T-helper 2 cell treated with Interferon-gamma antibody and Interleukin-4, amounts not matched to agents 5 μg/mL and 100 μg/mL, for 36 hours (primary cell): ENCODE measurements around the gene ZNF688.
"Not testable (repeated sequence)": the region's sequence is repeated elsewhere in the genome, so short reads cannot be mapped to it uniquely, and the experiment has no call there.

ENCODE experiments used
- DNase-seq: peaks from one replicate; pipeline ENCODE4 v3.0.0; 2021; ENCODE audit warnings: low spot score
- H3K27ac Mint-ChIP-seq: one replicate; pipeline ENCODE4 v1.8.0; 2021; ENCODE audit warnings: mild to moderate bottlenecking, mixed read lengths
- H3K27me3 Mint-ChIP-seq: one replicate; pipeline ENCODE4 v1.8.0; 2021; ENCODE audit warnings: low read depth, mixed read lengths
- H3K36me3 Mint-ChIP-seq: one replicate; pipeline ENCODE4 v1.8.0; 2021; ENCODE audit warnings: low read depth, mixed read lengths
- H3K4me1 Mint-ChIP-seq: one replicate; pipeline ENCODE4 v1.8.0; 2021; ENCODE audit warnings: low read depth, mixed read lengths
- H3K4me3 Mint-ChIP-seq: one replicate; pipeline ENCODE4 v1.8.0; 2022; ENCODE audit warnings: mild to moderate bottlenecking, moderate library complexity, mixed read lengths
- H3K9me3 Mint-ChIP-seq: one replicate; pipeline ENCODE4 v1.8.0; 2021; ENCODE audit warnings: mixed read lengths

ZNF688 gene

GRCh38 chr16:30539000-30539964, 32.2 kb downstream of the ZNF688 start:
- peaks cover 18% of the 10 kb centered on the region for H3K4me1 Mint-ChIP-seq
- no peaks in the 10 kb centered on the region for H3K9me3 Mint-ChIP-seq
- H3K36me3 Mint-ChIP-seq: peaks cover 10% of the 10 kb centered on the region
- DNase-seq: no peak
- no peaks in the 10 kb centered on the region for H3K27me3 Mint-ChIP-seq
- H3K4me3 Mint-ChIP-seq: no peak overlapping the region
- no peak overlapping the region for H3K27ac Mint-ChIP-seq

DNA sequence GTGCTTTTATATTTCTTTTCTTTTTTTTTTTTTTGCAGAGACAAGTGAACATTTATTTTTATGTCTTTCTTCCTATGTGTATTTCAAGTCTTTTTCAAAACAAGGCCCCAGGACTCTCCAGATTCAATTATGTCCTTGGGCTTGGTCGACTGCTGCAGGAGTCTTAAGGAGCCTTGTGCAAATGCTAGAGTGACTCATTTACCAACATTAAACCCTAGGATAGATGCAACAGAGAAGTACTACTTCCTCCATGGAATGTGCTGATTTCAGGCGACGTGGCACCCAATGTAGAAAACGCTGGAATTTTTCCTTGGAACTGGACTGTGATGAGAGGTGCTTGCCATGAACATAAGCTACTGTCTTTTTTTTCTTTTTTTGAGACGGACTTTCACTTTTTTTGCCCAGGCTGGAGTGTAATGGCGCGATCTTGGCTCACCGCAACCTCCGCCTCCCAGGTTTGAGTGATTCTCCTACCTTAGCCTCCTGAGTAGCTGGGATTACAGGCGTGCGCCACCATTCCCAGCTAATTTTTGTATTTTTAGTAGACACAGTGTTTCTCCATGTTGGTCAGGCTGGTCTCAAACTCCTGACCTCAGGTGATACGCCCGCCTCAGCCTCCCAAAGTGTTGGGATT, 35.0 kb downstream of the ZNF688 start:
- not testable (repeated sequence) for H3K9me3 Mint-ChIP-seq, DNase-seq, H3K27me3 Mint-ChIP-seq
- peaks cover 15% of the 10 kb centered on the region for H3K36me3 Mint-ChIP-seq
- H3K27ac Mint-ChIP-seq: peak overlapping the region; percentile 98
- peak overlapping the region; percentile 96 for H3K4me3 Mint-ChIP-seq
- peaks cover 27% of the 10 kb centered on the region for H3K4me1 Mint-ChIP-seq

DNA sequence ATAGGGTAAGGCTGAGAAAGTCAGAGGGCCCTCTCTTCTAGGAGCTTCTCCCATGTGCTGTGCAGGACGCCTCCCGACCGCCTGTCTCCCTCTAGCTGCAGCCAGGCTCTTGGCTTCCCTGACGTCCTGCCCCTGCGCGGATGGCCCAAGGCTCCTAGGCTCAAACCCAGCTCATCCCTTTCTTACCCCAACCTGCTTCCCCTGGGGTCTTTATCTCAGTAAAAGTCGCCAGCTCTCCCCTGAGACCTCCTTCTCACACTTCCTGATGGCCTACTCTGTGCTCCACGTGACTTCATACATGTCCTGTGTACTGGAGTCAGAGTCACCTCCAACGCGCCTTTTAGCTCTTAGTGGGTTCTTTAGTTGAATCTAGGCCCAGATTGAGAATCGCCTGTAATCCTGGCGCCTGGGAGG, 35.7 kb downstream of the ZNF688 start:
- H3K4me3 Mint-ChIP-seq: peak overlapping the region; percentile 96
- H3K27ac Mint-ChIP-seq: peak overlapping the region; percentile 98
- H3K9me3 Mint-ChIP-seq: no peaks in the 10 kb centered on the region
- no peaks in the 10 kb centered on the region for H3K27me3 Mint-ChIP-seq
- peak; percentile 70 for DNase-seq
- H3K36me3 Mint-ChIP-seq: peaks cover 15% of the 10 kb centered on the region
- H3K4me1 Mint-ChIP-seq: peaks cover 30% of the 10 kb centered on the region

DNA sequence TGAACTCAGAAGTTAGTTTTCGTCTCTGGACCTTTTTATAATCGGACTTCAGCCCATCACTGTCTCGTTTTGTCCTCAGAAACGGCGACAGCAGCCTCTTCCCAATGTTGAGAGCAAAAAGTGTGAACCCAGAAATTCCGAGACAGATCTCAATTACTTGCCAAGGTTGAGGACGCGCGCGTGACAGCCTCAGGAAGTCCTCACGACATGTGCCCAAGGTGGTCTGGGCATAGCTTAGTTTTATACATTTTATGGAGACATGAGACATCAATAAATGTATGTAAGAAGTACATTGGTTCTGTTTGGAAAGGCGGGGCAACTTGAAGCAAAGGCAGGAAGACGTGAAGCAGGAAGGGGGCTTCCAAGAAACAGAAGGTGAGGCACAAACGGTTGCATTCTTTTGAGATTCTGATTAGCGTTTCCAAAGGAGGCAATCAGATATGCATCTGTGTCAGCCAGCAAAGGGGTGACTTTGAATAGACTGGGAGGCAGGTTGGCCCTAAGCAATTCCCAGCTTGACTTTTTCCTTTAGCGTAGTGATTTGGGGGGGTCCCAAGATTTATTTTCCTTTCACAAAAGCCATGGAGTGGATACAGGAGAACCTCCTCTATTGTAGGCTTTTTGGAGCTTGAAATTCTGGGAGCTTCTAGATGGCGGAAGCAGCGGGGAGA, 36.3 kb downstream of the ZNF688 start:
- peak overlapping the region; percentile 98 for H3K27ac Mint-ChIP-seq
- peaks cover 17% of the 10 kb centered on the region for H3K36me3 Mint-ChIP-seq
- DNase-seq: no peak
- H3K4me1 Mint-ChIP-seq: peaks cover 32% of the 10 kb centered on the region
- H3K4me3 Mint-ChIP-seq: peak overlapping the region; percentile 96
- no peaks in the 10 kb centered on the region for H3K27me3 Mint-ChIP-seq
- no peaks in the 10 kb centered on the region for H3K9me3 Mint-ChIP-seq

DNA sequence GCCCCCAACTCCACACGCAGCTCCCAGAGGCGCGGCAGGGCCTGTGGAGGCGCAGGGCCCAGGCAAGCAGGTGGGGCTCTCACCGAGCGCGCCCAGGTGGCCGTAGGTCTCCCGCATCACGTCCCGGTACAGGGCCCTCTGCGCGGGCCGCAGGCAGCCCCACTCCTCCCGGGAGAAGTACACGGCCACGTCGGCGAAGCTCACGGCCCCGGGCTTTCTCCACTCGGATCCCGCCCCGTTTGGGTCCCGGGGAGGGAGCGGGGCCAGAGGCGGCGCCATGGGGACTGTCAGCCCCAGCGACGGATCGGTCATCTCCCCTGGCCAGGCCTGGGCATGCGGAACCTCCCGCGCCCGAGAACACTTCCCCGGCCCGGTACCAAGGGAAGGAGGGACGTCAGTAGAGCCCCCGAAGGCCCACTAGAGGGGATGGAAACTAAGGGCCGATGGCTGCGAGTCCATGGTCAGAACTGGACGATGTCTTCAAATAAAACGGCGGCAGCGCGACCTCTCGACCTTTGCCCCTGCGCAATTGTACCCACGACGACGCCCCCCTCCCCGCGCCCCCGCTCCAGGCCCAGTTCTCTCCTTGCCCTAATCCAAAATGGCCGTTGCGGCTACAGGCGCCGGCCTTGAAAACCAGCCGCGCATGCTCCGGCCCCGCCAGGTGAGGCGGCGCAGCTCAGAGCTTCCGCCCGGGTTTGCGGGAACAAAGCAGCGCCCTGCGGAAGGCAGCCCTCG, 37.0 kb downstream of the ZNF688 start, which contains the start of gene ZNF747:
ZNF747 (minus strand) TSS at position 491 of the 738 bp plus-strand sequence; CDS start at position 312, 179 bp downstream.
- peak; percentile 89 for DNase-seq
- Mint-ChIP-seq H3K4me1 (peaks cover 35% of the 10 kb centered on the region), H3K36me3 (peaks cover 15% of the 10 kb centered on the region)

GRCh38 chr16:30533748-30534367, 37.7 kb downstream of the ZNF688 start:
- peaks cover 15% of the 10 kb centered on the region for H3K36me3 Mint-ChIP-seq
- peaks cover 35% of the 10 kb centered on the region for H3K4me1 Mint-ChIP-seq
- no peaks in the 10 kb centered on the region for H3K27me3 Mint-ChIP-seq
- no peak for DNase-seq
- peak overlapping the region; percentile 96 for H3K4me3 Mint-ChIP-seq
- no peaks in the 10 kb centered on the region for H3K9me3 Mint-ChIP-seq
- peak overlapping the region; percentile 91 for H3K27ac Mint-ChIP-seq

More for the DNA sequence above, 37.0 kb downstream of the ZNF688 start, which contains the start of gene ZNF747:
- H3K9me3 Mint-ChIP-seq: no peaks in the 10 kb centered on the region
- peak within 1 kb of the TSS; percentile 96 for H3K4me3 Mint-ChIP-seq
- H3K27ac Mint-ChIP-seq: peak within 1 kb of the TSS; percentile 98
- H3K27me3 Mint-ChIP-seq: no peaks in the 10 kb centered on the region

DNA sequence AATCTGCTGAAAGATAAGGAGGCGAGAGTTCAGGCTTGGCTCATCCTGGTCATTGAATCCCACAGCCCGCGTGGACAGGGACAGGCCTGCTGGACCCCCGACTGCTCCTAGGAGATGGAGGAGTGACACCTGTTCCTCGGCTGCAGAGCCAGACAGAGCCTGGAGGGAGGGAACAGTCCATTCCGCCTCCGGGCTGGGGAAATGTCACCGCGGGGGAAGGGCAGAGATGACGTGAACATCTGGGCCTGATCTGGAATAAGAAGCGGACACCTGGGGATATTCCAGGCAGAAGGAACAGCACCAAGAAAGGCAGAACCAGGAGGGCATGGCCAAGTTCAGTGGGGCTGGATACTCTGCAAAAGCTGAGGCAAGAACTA, 38.4 kb downstream of the ZNF688 start:
- Mint-ChIP-seq H3K36me3 (peaks cover 15% of the 10 kb centered on the region), H3K9me3 (no peaks in the 10 kb centered on the region), H3K4me3 (peak overlapping the region; percentile 79), H3K27me3 (no peaks in the 10 kb centered on the region), H3K4me1 (peaks cover 35% of the 10 kb centered on the region), H3K27ac (peak overlapping the region; percentile 86)
- no peak for DNase-seq

- Mint-ChIP-seq H3K36me3 (peaks cover 15% of the 10 kb centered on the region), H3K27me3 (no peaks in the 10 kb centered on the region), H3K4me3 (peak overlapping the region; percentile 79), H3K9me3 (no peaks in the 10 kb centered on the region), H3K4me1 (peaks cover 40% of the 10 kb centered on the region), H3K27ac (no peak overlapping the region)
- DNase-seq: no peak
These were observed 39.0 kb downstream of the ZNF688 start for GRCh38 chr16:30532285-30533145.

GRCh38 chr16:30530163-30531037, 41.1 kb downstream of the ZNF688 start:
- H3K9me3 Mint-ChIP-seq: no peaks in the 10 kb centered on the region
- no peak for DNase-seq
- H3K27me3 Mint-ChIP-seq: no peaks in the 10 kb centered on the region
- peak overlapping the region; percentile 35 for H3K27ac Mint-ChIP-seq
- H3K4me3 Mint-ChIP-seq: no peak overlapping the region
- peaks cover 30% of the 10 kb centered on the region for H3K4me1 Mint-ChIP-seq
- peaks cover 7% of the 10 kb centered on the region for H3K36me3 Mint-ChIP-seq

- peaks cover 7% of the 10 kb centered on the region for H3K36me3 Mint-ChIP-seq
- DNase-seq: no peak
- peaks cover 28% of the 10 kb centered on the region for H3K4me1 Mint-ChIP-seq
- no peaks in the 10 kb centered on the region for H3K27me3 Mint-ChIP-seq
- H3K27ac Mint-ChIP-seq: no peak overlapping the region
- H3K9me3 Mint-ChIP-seq: no peaks in the 10 kb centered on the region
- no peak overlapping the region for H3K4me3 Mint-ChIP-seq
These were observed 42.6 kb downstream of the ZNF688 start for GRCh38 chr16:30528799-30529457.

- H3K27ac Mint-ChIP-seq: peak overlapping the region; percentile 89
- peaks cover 5% of the 10 kb centered on the region for H3K36me3 Mint-ChIP-seq
- H3K4me3 Mint-ChIP-seq: peak overlapping the region; percentile 85
- peaks cover 20% of the 10 kb centered on the region for H3K4me1 Mint-ChIP-seq
- no peak for DNase-seq
- no peaks in the 10 kb centered on the region for H3K9me3 Mint-ChIP-seq
- H3K27me3 Mint-ChIP-seq: no peaks in the 10 kb centered on the region
These were observed 43.8 kb downstream of the ZNF688 start for GRCh38 chr16:30527635-30528178.
